NCI-H1436 treated with DMSO at 0.1 percent for 48 hours (cell line): ENCODE measurements around the gene UBE2A.

Source experiments
- DNase-seq: peaks from one replicate; lab custom pipeline; 2025; lab: John Stamatoyannopoulos, UW

Gene UBE2A

DNA sequence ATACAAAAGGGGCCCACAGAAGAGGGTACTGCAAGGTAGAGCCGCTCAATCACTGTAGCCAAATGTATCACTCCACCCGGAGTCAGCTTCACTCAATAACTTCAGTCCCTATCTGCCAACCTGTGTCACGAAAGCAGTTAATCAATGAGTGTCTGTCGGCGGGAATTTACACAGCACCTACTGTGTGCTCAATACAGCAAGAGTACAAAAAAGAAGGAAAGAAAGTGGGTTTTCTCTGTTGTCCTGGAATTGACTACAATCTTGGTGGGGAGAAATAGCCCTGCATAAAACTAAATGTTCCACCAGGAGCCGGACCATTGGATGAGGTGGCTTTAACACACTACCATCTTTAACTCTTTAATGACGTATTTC, 32.6 kb downstream of the UBE2A start:
- DNase-seq = no peak

DNA sequence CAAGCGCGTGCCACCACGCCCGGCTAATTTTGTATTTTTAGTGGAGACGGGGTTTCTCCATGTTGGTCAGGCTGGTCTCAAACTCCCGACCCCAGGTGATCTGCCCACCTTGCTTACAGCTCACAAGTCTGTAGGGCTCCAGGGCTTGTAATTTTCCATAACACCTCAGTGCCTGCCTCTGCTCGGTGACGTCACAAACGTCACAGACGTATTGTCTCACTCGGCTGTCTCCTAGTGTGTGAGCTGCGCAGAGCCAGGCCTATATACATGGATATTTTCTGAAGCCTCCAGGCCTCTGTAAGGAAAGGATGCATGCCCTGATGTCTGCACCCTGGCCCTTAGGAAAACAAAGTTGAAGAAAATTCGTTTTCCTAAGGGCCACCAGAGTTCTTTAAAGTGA, 40.4 kb downstream of the UBE2A start:
- no peak for DNase-seq

DNA sequence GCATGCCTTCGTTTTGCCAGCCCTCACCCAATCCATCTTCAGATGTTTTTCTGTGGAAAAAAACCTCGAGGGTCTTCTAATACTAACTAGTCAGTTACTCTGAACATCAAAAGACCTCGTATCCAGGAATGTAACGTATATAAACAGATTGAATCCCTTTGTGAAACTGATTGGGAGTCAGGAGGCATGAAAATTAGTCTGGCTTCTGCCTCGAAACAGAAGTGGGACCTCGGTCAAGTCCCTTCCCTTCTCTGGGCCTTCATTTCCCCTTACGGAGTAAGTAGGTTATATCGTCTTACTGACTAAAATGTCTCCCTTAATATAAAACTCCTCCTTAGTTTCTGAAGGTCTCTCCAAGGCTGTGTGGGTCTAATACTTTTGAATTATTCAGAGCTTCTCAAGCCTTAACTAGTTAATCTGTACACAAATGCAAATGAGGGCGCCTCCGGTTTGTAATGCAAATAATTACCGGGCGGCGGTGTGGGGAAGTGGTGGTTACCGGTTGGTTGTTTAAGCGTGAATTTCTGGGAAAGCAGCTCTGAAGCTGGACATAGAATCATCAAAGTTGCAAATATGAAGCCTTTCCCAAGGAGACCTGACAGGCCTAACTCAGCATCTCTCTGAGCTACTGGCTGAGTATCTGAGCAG, 43.3 kb downstream of the UBE2A start:
- no peak for DNase-seq

DNA sequence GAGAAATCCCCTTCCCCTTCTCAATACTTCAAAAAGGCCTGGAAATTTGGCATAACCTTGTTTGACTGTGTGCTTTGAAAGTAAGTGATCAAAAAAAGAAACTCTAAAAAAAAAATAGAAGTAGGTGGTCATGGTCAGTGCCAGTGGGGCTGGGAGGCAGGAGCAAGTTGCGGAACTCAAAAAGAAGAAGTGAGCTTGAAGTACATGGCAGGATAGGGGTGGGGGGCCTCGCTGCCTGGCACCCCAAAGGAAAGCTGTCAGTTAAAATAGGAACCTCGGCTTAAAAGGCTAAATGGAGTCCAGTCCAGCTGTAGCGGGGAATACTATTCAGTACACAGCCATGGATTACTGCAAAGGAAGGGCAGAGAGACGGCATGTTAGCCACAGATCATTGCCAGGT, 44.1 kb downstream of the UBE2A start:
- no peak for DNase-seq

DNA sequence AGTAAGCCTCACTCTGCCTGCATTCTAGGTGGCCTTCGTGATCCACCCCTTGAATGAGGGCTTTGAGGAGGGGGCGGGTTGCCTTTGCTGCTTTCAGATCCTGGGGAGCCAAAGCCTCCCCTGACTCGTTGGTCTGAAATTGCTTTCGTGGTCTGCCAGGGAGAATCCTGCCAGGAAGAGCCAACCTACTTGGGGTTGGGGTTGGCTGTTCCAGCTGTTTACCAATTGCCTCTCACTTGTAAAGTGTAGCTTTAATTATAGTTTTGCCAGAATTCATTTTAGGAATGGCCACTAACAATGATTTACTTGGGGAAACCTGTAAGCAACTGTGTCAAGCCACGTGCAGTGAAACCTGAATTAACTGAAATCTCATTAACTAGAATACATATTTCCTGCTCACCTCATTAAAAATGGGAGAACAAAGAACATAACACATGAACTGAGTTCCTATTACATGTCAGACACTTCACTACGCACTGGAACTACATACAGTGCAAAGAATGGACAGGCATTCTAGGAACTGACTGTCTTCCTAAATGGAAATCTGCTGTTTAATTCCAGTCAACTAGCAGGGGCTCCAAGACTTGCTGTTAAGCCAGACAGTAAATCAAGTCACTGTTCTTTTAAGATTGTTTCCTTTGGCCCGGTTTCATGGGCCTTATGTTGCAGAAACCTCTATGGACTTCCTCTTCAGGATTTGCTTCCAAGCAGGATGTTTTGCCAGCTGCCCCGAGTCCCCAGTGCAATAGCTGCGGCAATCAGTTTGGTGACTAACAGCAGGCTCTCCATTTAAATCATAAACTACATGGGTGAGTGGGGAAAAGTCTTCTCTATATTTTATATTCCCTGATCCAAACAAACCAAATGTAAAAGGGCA, 48.2 kb downstream of the UBE2A start:
- no peak for DNase-seq

DNA sequence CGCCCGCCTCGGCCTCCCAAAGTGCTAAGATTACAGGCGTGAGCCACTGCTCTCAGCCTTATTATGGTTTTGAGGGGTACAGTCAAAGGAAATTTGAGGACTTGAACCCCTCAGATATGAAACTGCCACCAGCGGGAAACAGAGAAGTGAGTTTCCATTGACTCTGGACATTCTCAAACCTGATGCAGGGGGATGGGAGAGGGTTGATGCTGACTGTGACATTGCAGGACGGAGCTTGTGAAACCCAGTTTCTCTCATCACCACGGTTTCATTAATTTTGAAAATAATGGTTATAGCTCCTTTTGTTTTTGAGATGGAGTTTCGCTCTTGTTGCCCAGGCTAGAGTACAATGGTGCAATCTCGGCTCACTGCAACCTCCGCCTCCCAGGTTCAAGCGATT, 50.1 kb downstream of the UBE2A start:
- DNase-seq = no peak

DNA sequence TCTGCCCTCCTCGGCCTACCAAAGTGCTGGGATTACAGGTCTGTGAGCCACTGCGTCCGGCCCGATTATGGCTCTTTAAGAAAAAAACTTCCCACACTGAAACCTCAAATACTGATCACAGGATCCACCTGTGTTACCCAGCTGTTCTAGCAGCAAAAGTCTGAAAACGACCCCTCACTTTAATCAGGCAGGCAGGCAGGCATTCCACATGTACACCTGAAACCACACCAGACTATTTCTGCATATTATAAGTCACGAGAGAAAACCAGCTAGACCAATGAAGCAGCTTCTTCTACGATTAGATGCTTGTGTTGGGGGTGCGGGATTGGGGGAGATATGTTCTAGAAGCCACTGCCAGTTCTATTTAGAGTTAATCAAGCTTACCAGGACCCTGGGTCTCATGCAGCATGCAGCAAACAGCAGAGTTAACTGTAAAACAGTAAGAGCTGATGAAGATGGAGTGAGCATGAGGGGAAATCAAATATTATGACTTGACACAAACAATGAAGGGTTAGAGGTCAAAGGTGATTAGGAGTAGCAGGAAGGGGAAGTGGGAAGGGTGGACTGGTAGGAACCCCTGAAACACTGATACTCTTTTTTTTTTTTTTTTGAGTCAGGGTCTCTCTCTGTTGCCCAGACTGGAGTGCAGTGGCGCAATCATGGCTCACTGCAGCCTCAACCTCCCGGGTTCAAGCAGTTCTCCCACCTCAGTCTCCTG, 50.7 kb downstream of the UBE2A start:
- no peak for DNase-seq

DNA sequence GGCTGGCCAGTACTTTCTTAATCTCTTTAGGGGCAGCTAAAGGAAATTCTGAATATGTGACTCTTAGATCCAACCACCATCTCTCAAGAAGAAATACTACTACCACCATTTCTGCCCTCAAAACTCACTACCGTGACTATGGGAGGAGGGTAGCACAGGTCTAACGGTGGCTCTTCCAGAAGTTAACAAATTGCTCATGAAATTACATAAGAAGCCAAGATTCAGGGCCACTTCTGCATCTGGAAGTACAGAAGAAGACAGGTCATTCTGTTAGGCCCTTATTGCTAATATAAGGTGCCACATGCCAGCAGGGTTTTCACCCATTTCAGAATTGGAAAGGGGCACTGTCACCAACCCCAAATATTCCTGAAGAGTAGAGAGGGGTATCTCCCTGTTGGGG, 51.5 kb downstream of the UBE2A start:
- DNase-seq = no peak
